Bone marrow (tissue), 2 donors: Measurements from ENCODE around the gene KRTAP10-11.
"Not testable (repeated sequence)": the region's sequence is repeated elsewhere in the genome, so short reads cannot be mapped to it uniquely, and the experiment has no call there.

Experiments used
- DNase-seq, 2 donors: peaks; one replicate each; lab custom pipeline; 2025; lab: John Stamatoyannopoulos, UW

KRTAP10-11 gene

GRCh38 chr21:44646366-44647221 lies at the start of gene KRTAP10-11:
Gene KRTAP10-11, plus strand, starts transcription at chr21:44646414. Its CDS starts 45 bp downstream, at chr21:44646459.
- not testable (repeated sequence) for DNase-seq

DNA sequence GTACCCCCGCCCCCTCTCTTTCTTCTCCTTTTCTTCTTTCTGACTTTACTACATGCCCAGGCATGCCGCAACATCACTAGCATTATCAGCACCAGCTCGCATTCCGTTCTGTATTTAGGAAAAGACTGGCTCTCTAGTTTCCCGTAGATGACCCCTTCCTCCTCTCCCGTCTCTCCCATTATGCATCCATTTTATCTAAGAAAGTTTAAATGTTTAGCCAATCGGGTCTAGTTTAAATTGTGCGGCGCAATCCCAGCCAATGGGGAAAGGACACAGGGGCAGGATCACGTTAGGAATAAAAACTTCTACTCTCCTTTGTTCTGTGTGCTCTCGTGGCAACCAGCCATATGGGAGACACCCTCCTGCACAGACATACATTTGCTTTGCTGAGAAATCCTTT lies 48.2 kb upstream of the KRTAP10-11 start:
- DNase-seq: no peak

GRCh38 chr21:44599264-44600029 lies 46.8 kb upstream of the KRTAP10-11 start:
- no peak for DNase-seq

DNA sequence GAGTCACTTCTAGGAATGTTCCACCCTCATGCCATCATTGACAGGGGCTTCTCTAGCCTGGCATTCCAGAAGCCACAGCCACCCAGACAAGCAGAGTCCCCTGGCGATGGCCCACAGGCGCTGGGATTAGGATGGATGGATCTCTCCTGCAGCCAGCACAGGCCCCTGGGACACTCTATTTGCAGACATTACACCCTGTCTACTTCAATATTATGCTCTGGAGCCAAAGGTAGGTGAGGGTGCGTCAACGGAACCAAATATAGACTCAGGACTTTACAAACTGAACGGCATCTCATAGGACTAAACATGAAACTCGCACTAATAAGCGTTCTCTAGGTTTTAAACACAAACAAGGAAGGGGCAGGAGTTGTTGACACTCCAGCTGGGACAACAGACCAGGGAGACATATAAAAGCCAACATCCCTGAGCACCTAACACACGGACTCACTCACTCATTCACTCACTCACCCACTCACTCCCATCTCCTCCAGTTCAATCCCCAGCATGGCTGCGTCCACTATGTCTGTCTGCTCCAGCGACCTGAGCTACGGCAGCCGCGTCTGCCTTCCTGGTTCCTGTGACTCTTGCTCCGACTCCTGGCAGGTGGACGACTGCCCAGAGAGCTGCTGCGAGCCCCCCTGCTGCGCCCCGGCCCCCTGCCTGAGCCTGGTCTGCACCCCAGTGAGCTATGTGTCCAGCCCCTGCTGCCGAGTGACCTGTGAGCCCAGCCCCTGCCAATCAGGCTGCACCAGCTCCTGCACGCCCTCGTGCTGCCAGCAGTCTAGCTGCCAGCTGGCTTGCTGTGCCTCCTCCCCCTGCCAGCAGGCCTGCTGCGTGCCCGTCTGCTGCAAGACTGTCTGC lies 45.9 kb upstream of the KRTAP10-11 start, which contains the start of gene KRTAP10-7:
Gene KRTAP10-7, plus strand, starts transcription at position 480 of the 861 bp plus-strand sequence. Its CDS starts 25 bp downstream, at position 505.
- DNase-seq: not testable (repeated sequence)

DNA sequence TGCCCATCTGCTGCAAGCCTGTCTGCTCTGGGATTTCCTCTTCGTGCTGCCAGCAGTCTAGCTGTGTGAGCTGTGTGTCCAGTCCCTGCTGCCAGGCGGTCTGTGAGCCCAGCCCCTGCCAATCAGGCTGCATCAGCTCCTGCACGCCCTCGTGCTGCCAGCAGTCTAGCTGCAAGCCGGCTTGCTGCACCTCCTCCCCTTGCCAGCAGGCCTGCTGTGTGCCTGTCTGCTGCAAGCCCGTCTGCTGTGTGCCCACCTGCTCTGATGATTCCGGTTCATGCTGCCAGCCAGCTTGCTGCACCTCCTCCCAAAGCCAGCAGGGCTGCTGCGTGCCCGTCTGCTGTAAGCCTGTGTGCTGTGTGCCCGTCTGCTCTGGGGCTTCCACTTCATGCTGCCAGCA lies 45.1 kb upstream of the KRTAP10-11 start:
- DNase-seq: not testable (repeated sequence)

DNA sequence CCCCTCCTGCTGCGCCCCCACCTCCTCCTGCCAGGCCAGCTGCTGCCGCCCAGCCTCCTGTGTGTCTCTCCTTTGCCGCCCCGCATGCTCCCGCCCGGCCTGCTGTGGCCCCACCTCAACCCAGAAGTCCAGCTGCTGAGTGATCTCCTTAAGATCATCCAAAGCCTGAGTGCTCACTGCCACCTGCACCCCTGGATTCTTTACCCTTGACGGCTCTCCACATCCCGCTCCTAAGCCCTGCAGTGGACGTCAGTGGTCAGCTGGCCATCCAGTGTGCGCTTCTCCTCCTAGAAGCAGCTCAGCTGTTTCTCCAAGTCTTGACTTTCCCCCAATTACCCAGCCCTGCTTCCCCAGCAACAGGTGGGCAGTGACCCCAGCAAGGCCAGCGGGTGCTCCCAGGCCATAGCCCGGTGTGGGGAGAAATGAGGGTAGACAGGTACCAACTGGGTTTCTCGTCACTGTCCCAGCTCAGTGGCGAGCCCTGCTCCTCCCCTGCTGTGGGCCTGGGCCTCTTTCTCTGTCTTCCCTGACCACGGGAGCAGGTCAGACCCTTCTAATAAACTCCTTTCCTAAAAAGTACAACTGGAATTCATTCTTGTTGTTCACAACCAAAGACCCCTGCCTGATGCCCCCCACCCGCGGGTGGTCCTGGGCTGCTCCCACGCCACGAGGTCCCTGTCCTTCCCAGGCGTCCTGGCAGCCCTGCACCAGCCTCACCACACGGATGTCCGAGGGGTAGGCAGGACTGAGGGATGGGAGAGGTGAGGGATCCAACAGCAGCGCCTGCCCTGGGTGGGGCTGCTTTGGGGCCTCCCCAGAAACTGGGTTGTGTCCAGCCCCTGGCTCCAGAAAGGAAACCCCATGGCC lies 44.4 kb upstream of the KRTAP10-11 start:
- no peak for DNase-seq

GRCh38 chr21:44602463-44602850 lies 43.8 kb upstream of the KRTAP10-11 start:
- no peak for DNase-seq

GRCh38 chr21:44603109-44603875 lies 42.9 kb upstream of the KRTAP10-11 start:
- no peak for DNase-seq

DNA sequence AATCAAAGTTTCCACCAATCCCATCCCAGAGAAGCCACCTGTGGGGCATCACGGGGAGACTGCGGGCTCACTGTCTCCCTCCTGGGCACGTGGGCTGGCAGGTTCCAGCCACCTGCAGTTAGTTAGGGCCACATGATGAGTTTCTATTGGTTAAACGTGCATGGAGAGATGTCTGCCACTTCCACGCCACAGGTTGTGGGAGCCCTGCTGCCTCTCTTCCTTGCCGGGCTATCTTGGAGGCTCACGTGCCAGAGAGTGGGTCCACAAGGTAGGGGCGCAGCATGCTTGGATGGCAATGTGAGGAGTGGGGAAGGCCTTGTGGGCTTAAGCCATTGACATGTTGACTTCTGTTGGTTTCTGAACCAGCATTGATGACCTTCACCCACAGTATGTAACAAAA lies 42.3 kb upstream of the KRTAP10-11 start:
- no peak for DNase-seq

- DNase-seq: no peak
These were observed 39.7 kb upstream of the KRTAP10-11 start for GRCh38 chr21:44606495-44606894.

DNA sequence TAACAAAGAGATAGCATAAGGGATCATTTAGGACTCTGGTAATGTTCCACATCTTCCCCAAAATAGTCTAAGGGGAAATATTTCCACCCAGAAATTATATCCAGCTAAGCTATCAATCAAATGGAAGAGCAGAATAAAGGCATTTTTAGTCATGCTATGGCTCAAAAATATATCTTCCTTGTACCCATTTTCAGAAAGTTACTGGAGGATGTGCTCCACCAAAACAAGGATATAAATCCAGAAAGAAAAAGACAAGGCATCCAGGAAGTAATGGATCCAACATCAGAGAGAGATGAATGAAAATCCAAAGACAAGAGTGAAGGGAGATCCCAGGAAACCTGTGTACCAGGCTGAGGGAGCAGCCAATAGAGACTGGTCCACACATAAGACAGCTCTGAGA lies 37.0 kb upstream of the KRTAP10-11 start:
- no peak for DNase-seq

- not testable (repeated sequence) for DNase-seq
These were observed 35.9 kb upstream of the KRTAP10-11 start for GRCh38 chr21:44610157-44610843.

DNA sequence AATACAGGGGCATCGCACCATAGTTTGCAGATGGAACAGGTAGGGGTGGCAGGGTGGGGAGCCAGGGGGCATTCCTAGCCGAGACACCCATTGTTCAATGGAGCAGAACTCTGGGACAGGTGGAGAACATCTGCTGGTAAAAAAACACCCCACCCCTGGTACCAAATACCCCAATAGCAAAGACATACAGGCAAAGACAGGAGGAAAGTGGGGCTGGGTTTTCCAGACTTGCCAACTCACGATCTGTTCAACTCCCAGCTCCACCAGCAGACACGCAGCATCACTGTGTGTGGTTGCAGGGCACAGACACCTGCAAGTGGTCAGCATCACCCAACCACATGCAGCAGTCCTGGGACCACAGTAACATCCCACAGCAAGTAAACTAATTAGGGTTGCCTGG lies 34.7 kb upstream of the KRTAP10-11 start:
- DNase-seq: no peak

- DNase-seq: no peak
These were observed 34.2 kb upstream of the KRTAP10-11 start, which contains the start of gene KRTAP10-8 for GRCh38 chr21:44612029-44612486. Gene KRTAP10-8, plus strand, starts transcription at chr21:44612079. Its CDS starts 22 bp downstream, at chr21:44612101.

DNA sequence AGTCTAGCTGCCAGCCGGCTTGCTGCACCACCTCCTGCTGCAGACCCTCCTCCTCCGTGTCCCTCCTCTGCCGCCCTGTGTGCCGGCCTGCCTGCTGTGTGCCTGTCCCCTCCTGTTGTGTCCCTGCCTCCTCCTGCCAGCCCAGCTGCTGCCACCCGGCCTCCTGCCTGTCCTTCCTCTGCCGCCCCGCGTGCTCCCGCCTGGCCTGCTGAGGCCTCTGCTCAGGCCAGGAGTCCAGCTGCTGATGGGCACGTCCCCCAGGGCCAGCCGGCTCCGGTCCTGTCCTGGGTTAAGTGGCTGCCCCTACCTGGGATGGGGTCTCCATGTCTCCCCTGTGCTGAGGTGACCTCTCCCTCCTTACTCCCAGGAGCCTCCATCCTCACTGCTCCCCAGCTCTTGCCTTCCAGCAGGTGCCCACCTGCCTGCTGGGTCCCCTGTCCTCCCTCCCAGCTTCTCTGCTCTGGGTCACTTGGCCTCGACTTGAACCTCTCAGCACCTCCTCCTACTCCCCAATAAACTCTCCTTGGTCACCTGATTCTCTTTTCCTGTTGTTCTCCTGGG lies 33.5 kb upstream of the KRTAP10-11 start:
- DNase-seq: no peak

DNA sequence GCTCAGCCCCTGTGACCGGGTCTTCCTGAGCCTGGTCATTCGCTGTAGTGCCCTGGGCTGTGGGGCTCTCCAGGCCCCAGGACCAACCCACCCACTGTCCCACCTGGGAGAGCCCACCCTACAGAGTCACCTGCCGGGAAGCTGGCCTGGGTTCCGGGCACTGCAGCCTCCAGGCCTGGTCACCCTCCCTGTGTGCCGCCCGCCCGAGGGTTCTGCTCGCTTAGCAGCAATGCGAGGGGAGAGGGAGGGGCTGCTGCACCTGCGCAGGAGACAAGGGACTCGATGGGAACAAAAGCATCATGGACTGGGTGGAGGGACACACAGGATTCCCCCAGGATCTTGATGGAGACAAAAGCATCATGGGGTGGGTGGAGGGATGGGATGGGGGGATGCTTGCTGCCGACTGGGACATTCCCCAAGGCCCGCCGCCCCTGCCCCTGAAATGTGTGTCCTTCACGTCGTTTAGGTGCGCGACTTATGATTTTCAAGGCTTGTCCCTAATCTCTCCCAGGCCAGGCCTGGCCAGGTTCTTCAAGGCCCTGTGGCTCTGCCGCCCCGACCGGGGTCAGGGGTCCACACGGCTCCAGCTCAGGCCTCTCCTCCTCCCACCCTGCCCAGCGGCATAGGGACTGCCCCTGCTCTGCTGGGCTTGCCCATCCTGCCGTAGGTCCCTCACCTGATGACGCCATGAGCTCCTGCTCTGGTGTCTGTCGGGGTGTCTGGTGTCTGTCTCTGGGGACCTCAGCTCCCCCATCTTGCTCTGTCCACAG lies 32.6 kb upstream of the KRTAP10-11 start:
- DNase-seq: no peak

- DNase-seq: no peak
These were observed 32.0 kb upstream of the KRTAP10-11 start for GRCh38 chr21:44614161-44614631.

GRCh38 chr21:44614961-44615391 lies 31.2 kb upstream of the KRTAP10-11 start:
- no peak for DNase-seq
